Measurements from ENCODE around the gene SMIM31.

The SMIM31 gene

DNA sequence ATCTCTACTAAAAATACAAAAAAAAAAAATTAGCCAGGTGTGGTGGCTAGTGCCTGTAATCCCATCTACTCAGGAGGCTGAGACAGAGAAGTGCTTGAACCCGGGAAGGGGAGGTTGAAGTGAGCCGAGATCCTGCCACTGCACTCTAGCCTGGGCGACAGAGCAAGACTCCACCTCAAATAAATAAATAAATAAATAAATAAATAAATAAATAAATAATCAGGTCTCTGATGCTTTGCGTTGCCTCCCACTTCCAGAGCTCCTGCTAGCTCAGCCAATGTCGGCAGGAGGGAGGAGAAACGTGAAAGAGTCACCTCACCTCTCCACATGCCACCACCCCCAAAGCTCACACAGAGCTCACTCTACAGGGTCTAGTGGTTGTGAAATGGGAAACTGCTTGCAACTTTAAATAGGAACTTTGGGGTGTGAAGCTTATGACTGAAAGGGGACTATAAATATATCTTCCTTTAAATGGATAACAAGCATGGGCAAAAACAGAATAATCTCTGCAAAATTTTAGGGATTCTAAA is 7.9 kb downstream of the SMIM31 start:
- Histone ChIP-seq H3K4me3 (ENCODE audit: low read length) (no peak overlapping the region), H3K36me3 (ENCODE audit: control insufficient read depth, low read length) (no peaks in the 10 kb centered on the region), H3K9me2 (replicated peaks; ENCODE audit: control insufficient read depth, low read length) (no peaks in the 10 kb centered on the region), H3K4me2 (ENCODE audit: low read length) (no peak overlapping the region), H3K27me3 (ENCODE audit: control insufficient read depth, low read length) (peaks cover 3% of the 10 kb centered on the region; the same call in 1 of the 2 replicates), H3K27ac (ENCODE audit: low read depth, low read length) (no peak overlapping the region), H3F3A (ENCODE audit: control insufficient read depth, insufficient read depth) (no peaks in the 10 kb centered on the region), H3K4me1 (ENCODE audit: control insufficient read depth, low read length) (no peaks in the 10 kb centered on the region), H4K20me1 (ENCODE audit: control insufficient read depth, insufficient read depth, low read depth, low read length) (no peaks in the 10 kb centered on the region), H3K9me3 (ENCODE audit: control insufficient read depth, insufficient read depth, low read length) (no peaks in the 10 kb centered on the region), H3K79me2 (ENCODE audit: control insufficient read depth, low read length) (no peaks in the 10 kb centered on the region)
- TF ChIP-seq EZH2phosphoT487 (IDR thresholded peaks at IDR 0.05; ENCODE audit: borderline replicate concordance, low read length): no peak
- TF ChIP-seq, protein P1, sequence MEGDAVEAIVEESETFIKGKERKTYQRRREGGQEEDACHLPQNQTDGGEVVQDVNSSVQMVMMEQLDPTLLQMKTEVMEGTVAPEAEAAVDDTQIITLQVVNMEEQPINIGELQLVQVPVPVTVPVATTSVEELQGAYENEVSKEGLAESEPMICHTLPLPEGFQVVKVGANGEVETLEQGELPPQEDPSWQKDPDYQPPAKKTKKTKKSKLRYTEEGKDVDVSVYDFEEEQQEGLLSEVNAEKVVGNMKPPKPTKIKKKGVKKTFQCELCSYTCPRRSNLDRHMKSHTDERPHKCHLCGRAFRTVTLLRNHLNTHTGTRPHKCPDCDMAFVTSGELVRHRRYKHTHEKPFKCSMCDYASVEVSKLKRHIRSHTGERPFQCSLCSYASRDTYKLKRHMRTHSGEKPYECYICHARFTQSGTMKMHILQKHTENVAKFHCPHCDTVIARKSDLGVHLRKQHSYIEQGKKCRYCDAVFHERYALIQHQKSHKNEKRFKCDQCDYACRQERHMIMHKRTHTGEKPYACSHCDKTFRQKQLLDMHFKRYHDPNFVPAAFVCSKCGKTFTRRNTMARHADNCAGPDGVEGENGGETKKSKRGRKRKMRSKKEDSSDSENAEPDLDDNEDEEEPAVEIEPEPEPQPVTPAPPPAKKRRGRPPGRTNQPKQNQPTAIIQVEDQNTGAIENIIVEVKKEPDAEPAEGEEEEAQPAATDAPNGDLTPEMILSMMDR (IDR thresholded peaks at IDR 0.05; ENCODE audit: low read depth, low read length, poor library complexity, severe bottlenecking): no peak

DNA sequence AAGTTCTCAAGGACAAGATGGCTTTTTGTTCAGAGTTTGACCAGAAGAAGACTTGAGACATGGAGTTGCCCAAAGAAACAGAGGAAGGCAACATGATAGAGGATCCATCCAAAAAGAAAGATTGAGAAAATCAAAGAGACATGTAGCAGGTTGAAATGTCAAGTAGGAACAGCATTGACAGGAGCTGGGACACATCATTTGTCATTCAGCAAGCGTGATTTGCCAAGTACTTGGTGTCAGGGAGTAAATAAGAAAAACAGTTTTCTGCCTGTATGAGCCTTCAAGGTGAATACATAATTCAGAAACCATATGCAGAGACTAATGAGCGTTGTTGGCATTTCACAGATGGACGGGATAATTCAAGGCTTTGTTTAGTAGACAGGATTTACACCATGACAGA is 11.2 kb downstream of the SMIM31 start:
- H3F3A ChIP-seq (ENCODE audit: control insufficient read depth, insufficient read depth): no peaks in the 10 kb centered on the region
- TF ChIP-seq, protein P1 (IDR thresholded peaks at IDR 0.05; ENCODE audit: low read depth, low read length, poor library complexity, severe bottlenecking): no peak
- no peak for TF ChIP-seq EZH2phosphoT487 (IDR thresholded peaks at IDR 0.05; ENCODE audit: borderline replicate concordance, low read length)
- no peaks in the 10 kb centered on the region for H3K9me2 ChIP-seq (replicated peaks; ENCODE audit: control insufficient read depth, low read length)
- no peaks in the 10 kb centered on the region for H3K9me3 ChIP-seq (ENCODE audit: control insufficient read depth, insufficient read depth, low read length)
- no peaks in the 10 kb centered on the region for H4K20me1 ChIP-seq (ENCODE audit: control insufficient read depth, insufficient read depth, low read depth, low read length)
- no peaks in the 10 kb centered on the region for H3K36me3 ChIP-seq (ENCODE audit: control insufficient read depth, low read length)
- H3K4me3 ChIP-seq (ENCODE audit: low read length): no peak overlapping the region
- no peaks in the 10 kb centered on the region for H3K79me2 ChIP-seq (ENCODE audit: control insufficient read depth, low read length)
- peaks cover 3% of the 10 kb centered on the region; the same call in 1 of the 2 replicates for H3K27me3 ChIP-seq (ENCODE audit: control insufficient read depth, low read length)
- no peak overlapping the region for H3K4me2 ChIP-seq (ENCODE audit: low read length)
- no peaks in the 10 kb centered on the region for H3K4me1 ChIP-seq (ENCODE audit: control insufficient read depth, low read length)
- H3K27ac ChIP-seq (ENCODE audit: low read depth, low read length): no peak overlapping the region

DNA sequence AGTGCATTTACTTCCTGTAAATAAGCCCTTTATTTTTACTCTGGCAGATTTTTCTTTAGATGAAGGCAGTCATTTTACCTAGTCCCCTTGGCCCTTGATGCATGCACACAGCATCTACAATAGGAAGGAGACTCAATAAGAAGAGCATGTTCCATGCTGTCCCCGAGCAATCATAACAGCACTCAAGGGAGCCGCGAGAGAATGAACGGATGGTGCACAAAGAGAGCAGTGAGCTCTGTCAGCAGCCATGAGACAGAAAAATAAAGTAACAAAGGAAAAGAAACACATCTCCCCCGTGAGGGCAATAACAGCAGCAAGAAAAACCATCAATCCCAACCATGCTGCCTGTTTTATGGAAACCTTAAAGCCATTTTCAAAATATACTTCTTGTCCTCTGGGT is 11.9 kb downstream of the SMIM31 start:
- TF ChIP-seq, protein P1 (IDR thresholded peaks at IDR 0.05; ENCODE audit: low read depth, low read length, poor library complexity, severe bottlenecking): no peak
- no peak for TF ChIP-seq EZH2phosphoT487 (IDR thresholded peaks at IDR 0.05; ENCODE audit: borderline replicate concordance, low read length)
- Histone ChIP-seq H3K9me2 (replicated peaks; ENCODE audit: control insufficient read depth, low read length) (no peaks in the 10 kb centered on the region), H3K27me3 (ENCODE audit: control insufficient read depth, low read length) (peaks cover 3% of the 10 kb centered on the region; the same call in 1 of the 2 replicates), H3F3A (ENCODE audit: control insufficient read depth, insufficient read depth) (no peaks in the 10 kb centered on the region), H3K4me1 (ENCODE audit: control insufficient read depth, low read length) (no peaks in the 10 kb centered on the region), H3K27ac (ENCODE audit: low read depth, low read length) (no peak overlapping the region), H3K4me3 (ENCODE audit: low read length) (no peak overlapping the region), H3K36me3 (ENCODE audit: control insufficient read depth, low read length) (no peaks in the 10 kb centered on the region), H3K79me2 (ENCODE audit: control insufficient read depth, low read length) (no peaks in the 10 kb centered on the region), H3K4me2 (ENCODE audit: low read length) (no peak overlapping the region), H4K20me1 (ENCODE audit: control insufficient read depth, insufficient read depth, low read depth, low read length) (no peaks in the 10 kb centered on the region), H3K9me3 (ENCODE audit: control insufficient read depth, insufficient read depth, low read length) (no peaks in the 10 kb centered on the region)
